KMS-11 (cell line): ENCODE measurements around the gene EVI5L.

ENCODE experiments used
- H2AFZ ChIP-seq: fragments of 200-600 bp; sonication (generic); 2 replicates; pipeline ENCODE4 v1.6.1; 2016; ENCODE audit warnings: antibody characterized with exemption, mixed run types, low read depth
- H3K27ac ChIP-seq: fragments of 200-600 bp; sonication (generic); 2 replicates; pipeline ENCODE4 v1.6.1; 2016; ENCODE audit warnings: mild to moderate bottlenecking, mixed run types
- H3K27me3 ChIP-seq: fragments of 200-600 bp; sonication (generic); 2 replicates; pipeline ENCODE4 v1.6.1; 2017; ENCODE audit warnings: mild to moderate bottlenecking, low read depth, mixed run types, moderate library complexity; ENCODE audit not compliant: insufficient read depth
- H3K36me3 ChIP-seq: fragments of 200-600 bp; sonication (generic); 2 replicates; pipeline ENCODE4 v1.6.1; 2017; ENCODE audit warnings: mild to moderate bottlenecking, mixed run types; ENCODE audit not compliant: insufficient read depth
- H3K4me1 ChIP-seq: fragments of 200-600 bp; sonication (generic); 2 replicates; pipeline ENCODE4 v1.6.1; 2016; ENCODE audit warnings: mild to moderate bottlenecking, low read depth, mixed run types; ENCODE audit not compliant: poor library complexity, severe bottlenecking
- H3K4me2 ChIP-seq: fragments of 200-600 bp; sonication (generic); 2 replicates; pipeline ENCODE4 v1.7.0; 2016; ENCODE audit warnings: mild to moderate bottlenecking, mixed run types
- H3K4me3 ChIP-seq: fragments of 200-600 bp; sonication (generic); IDR thresholded peaks from 2 replicates; pipeline ENCODE4 v1.6.1; 2017; ENCODE audit warnings: low read depth, low read length, mixed read lengths; ENCODE audit not compliant: insufficient read depth
- H3K79me2 ChIP-seq: fragments of 200-600 bp; sonication (generic); 2 replicates; pipeline ENCODE4 v1.6.1; 2016; ENCODE audit warnings: low read depth, mixed run types; ENCODE audit not compliant: insufficient read depth
- H3K9ac ChIP-seq: fragments of 200-600 bp; sonication (generic); 2 replicates; pipeline ENCODE4 v1.6.1; 2016; ENCODE audit warnings: mild to moderate bottlenecking, mixed run types
- H4K20me1 ChIP-seq: fragments of 200-600 bp; sonication (generic); 2 replicates; pipeline ENCODE4 v1.6.1; 2016; ENCODE audit warnings: mild to moderate bottlenecking, mixed run types; ENCODE audit not compliant: insufficient read depth
- CTCF ChIP-seq: fragments of 200-600 bp; sonication (generic); conservative IDR thresholded peaks from 2 replicates; pipeline ENCODE4 v1.6.1; 2017; ENCODE audit warnings: low read depth, mild to moderate bottlenecking, antibody characterized with exemption, low read length, moderate library complexity, mixed read lengths

Gene EVI5L

GRCh38 chr19:7833225-7834099 is 3.4 kb downstream of the EVI5L start:
- H4K20me1 ChIP-seq = no peaks in the 10 kb centered on the region
- H3K36me3 ChIP-seq = no peaks in the 10 kb centered on the region
- no peak overlapping the region for H3K9ac ChIP-seq
- TF ChIP-seq CTCF = no peak
- H3K27ac ChIP-seq = no peak overlapping the region
- H3K4me2 ChIP-seq = no peak overlapping the region
- no peaks in the 10 kb centered on the region for H3K27me3 ChIP-seq
- H3K4me3 ChIP-seq = no peak overlapping the region
- H2AFZ ChIP-seq = no peak overlapping the region
- H3K4me1 ChIP-seq = no peaks in the 10 kb centered on the region
- H3K79me2 ChIP-seq = no peaks in the 10 kb centered on the region

DNA sequence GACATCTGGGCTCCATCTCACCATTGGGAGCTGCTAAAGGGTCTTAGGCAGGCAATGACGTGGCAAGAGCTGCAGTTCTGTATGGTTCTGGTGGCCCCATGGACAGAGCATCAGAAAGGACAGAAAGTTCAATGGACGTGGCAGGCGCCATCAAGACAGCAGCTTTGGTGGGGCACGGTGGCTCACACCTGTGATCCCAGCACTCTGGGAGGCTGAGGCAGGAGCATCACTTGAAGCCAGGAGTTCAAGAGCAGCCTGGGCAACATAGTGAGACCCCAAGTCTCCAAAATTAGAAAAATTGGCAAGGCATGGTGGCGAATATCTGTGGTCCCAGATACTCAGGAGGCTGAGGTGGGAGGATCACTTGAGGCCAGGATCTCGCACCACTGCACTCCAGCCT is 9.5 kb downstream of the EVI5L start:
- H3K4me2 ChIP-seq = no peak overlapping the region
- H3K27ac ChIP-seq = no peak overlapping the region
- no peak overlapping the region for H2AFZ ChIP-seq
- H3K27me3 ChIP-seq = no peaks in the 10 kb centered on the region
- no peaks in the 10 kb centered on the region for H3K36me3 ChIP-seq
- TF ChIP-seq CTCF = no peak
- H3K4me3 ChIP-seq = no peak overlapping the region
- H3K79me2 ChIP-seq = no peaks in the 10 kb centered on the region
- no peaks in the 10 kb centered on the region for H3K4me1 ChIP-seq
- no peaks in the 10 kb centered on the region for H4K20me1 ChIP-seq
- no peak overlapping the region for H3K9ac ChIP-seq

DNA sequence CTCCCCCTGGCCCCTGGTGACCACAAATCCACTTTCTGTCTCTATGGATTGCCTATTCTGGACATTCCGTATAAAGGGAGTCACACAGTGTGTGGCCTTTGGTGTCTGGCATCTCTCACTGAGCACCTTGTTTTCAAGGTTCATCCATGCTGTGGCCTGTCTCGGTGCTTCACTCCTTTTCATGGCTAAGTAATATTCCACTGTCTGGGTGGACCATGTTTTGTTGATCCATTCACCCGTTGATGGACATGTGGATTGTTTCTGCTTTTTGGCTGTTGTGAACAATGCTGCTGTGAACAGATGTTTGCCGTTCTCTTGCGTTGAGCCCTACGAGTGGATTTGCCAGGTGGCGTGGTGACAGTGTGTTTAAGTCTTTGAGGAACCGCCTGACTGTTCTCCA is 10.6 kb downstream of the EVI5L start:
- Histone ChIP-seq H3K27me3 (no peaks in the 10 kb centered on the region), H3K79me2 (no peaks in the 10 kb centered on the region), H3K4me1 (no peaks in the 10 kb centered on the region), H3K4me3 (no peak overlapping the region), H2AFZ (no peak overlapping the region), H4K20me1 (no peaks in the 10 kb centered on the region), H3K9ac (no peak overlapping the region), H3K4me2 (no peak overlapping the region), H3K36me3 (no peaks in the 10 kb centered on the region), H3K27ac (no peak overlapping the region)
- no peak for TF ChIP-seq CTCF

DNA sequence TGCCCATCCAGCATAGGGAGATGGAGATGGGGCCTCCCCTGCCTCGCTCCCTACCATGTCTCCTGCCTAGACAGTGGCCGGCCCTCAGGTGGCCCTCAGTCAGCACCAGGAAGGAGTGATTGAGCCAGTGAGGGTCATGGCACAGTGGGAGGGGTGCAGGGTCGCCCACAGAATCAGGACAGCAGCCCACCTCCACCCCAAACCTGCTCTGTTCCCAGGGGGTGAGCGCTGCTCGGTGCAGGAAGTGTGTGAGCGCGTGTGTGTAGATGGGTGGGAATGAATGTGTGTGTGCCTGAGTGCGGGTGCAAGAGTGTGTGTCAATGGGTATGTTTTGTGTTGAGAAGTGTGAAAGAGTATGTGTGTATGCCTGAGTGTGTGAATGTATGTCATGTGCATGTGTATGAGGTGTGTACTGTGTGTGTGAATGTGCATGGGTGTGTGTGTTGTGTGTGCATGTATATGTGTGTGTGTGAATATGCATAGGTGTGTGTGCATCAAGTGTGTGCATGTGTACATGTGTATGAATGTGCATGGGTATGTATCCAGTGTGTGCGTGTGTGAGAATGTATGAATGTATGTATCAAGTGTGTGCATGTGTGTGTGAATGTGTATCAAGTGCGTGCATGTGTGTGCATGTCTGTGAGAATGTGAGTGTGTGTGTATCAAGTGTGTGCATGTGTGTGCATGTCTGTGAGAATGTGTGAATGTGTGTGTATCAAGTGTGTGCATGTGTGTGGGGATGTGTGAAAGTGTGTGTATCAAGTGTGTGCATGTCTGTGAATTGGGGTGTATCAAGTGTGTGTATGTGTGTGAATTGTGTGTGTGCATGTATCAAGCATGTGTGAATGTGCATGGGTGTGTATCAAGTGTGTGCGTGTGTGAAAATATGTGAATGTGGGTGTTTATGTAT is 12.0 kb downstream of the EVI5L start:
- Histone ChIP-seq H3K27me3 (no peaks in the 10 kb centered on the region), H3K79me2 (no peaks in the 10 kb centered on the region), H4K20me1 (no peaks in the 10 kb centered on the region), H2AFZ (no peak overlapping the region), H3K4me2 (no peak overlapping the region), H3K4me3 (no peak overlapping the region), H3K36me3 (no peaks in the 10 kb centered on the region), H3K4me1 (no peaks in the 10 kb centered on the region), H3K27ac (no peak overlapping the region), H3K9ac (no peak overlapping the region)
- TF ChIP-seq CTCF = no peak
